ENCODE measurements around the gene GP1BA.

GP1BA gene

GRCh38 chr17:4938688-4939545 is 6.8 kb downstream of the GP1BA start:
- TF ChIP-seq CTCF (IDR thresholded peaks at IDR 0.05; ENCODE audit: low read depth, low read length) = no peak
- Histone ChIP-seq H3K4me3 (ENCODE audit: low read depth, low read length) (peak overlapping the region; percentile 86), H3K36me3 (no peaks in the 10 kb centered on the region; the same call in none of the 2 replicates), H3K27me3 (no peaks in the 10 kb centered on the region), H3K4me1 (no peaks in the 10 kb centered on the region), H3K9me3 (no peaks in the 10 kb centered on the region)
- DNase-seq = no peak

- H3K9me3 ChIP-seq = no peaks in the 10 kb centered on the region
- no peaks in the 10 kb centered on the region for H3K4me1 ChIP-seq
- peaks cover 3% of the 10 kb centered on the region for H3K36me3 ChIP-seq
- no peaks in the 10 kb centered on the region for H3K27me3 ChIP-seq
- no peak for DNase-seq
- no peak for TF ChIP-seq CTCF (IDR thresholded peaks at IDR 0.05; ENCODE audit: low read depth, low read length)
- H3K4me3 ChIP-seq (ENCODE audit: low read depth, low read length) = peak overlapping the region; percentile 86
Measured at GRCh38 chr17:4939546-4939795, 7.4 kb downstream of the GP1BA start.

DNA sequence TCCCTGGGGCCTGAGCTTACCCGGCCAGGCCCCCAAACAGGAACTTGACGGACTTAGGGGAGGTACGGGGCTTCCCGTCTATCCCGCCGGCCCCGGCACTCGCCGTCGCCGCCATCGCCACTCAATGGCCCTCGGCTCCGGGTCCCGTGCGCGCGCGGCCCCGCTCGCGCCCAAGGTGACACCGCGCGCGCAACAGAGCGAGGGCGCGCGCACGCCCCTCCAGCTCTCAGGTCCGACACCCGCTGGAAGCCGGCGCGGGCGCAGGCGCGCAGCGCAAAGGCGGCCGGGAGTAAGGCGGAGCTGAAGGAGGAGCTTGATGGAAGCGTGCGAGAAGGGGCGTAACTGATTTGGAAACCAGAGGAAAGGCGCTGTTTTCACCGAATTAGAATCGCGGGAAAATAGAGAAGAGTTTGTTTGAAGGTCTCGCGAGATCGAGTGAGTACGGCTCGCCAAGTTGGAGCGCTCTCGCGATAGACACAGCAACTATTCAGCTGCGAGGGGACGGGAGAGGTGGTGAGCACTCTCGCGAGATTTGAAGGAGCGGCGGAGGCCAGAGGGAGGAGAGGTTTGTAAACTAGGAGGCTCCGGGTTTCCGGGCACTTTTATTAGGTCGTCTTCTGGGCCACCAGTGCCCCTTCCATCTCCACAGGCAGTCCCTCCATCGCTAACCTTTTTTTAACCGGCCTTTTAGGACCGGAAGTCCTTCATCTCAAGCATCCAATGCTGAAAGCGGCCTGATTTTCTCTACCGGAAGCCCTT is 7.9 kb downstream of the GP1BA start, which contains the start of the genes RNF167 and SLC25A11:
TSS of gene RNF167 (plus strand) at position 473 of the 759 bp plus-strand sequence. CDS start 642 bp downstream, outside the sequence.
TSS of gene SLC25A11 (minus strand) at position 251 of the 759 bp plus-strand sequence. CDS start at position 115, 136 bp downstream.
- peak; percentile 90 for DNase-seq
- TF ChIP-seq CTCF (IDR thresholded peaks at IDR 0.05; ENCODE audit: low read depth, low read length) = no peak

DNA sequence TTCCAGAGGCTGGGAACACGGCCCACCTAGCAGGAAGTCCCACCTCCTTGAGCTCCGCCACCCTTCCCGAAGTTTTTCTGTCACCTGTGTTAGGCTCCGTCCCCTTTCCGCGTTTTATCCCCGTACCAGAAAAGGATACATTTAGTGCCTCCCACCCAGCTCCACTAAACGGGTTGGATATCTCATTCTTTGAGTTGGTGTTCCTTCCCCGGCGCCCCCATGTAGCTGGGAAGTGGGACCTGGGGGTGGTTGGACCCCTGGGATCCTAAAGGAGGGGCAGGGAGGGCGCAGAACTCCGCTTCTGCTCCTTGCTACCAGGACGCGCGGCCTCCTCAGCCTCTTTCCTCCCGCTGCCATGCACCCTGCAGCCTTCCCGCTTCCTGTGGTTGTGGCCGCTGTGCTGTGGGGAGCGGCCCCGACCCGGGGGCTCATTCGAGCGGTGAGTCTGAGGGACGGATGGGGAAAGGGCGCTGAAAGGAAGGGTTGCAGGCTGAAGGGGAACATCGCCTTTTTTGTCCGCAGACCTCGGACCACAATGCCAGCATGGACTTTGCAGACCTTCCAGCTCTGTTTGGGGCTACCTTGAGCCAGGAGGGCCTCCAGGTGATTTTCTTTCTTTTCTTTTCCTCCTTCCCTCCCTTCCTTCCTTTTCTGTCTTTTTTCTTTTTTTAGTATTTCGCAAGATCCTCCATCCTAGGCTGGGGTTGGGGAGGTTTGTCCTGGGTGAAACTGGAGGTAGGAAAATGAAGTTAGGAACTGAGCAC is 8.7 kb downstream of the GP1BA start:
- Histone ChIP-seq H3K9me3 (no peaks in the 10 kb centered on the region), H3K27me3 (no peaks in the 10 kb centered on the region), H3K4me3 (ENCODE audit: low read depth, low read length) (peak overlapping the region; percentile 86), H3K36me3 (peaks cover 14% of the 10 kb centered on the region), H3K4me1 (no peaks in the 10 kb centered on the region; the same call in 1 of the 2 replicates)
- no peak for TF ChIP-seq CTCF (IDR thresholded peaks at IDR 0.05; ENCODE audit: low read depth, low read length)
- peak; percentile 73 for DNase-seq

More for the DNA sequence above, 7.9 kb downstream of the GP1BA start, which contains the start of the genes RNF167 and SLC25A11:
- Histone ChIP-seq H3K9me3 (no peaks in the 10 kb centered on the region), H3K27me3 (no peaks in the 10 kb centered on the region), H3K4me1 (no peaks in the 10 kb centered on the region), H3K36me3 (peaks cover 8% of the 10 kb centered on the region), H3K4me3 (ENCODE audit: low read depth, low read length) (peak within 1 kb of the TSS; percentile 86)

- peak overlapping the region; percentile 86 for H3K4me3 ChIP-seq (ENCODE audit: low read depth, low read length)
- no peaks in the 10 kb centered on the region for H3K9me3 ChIP-seq
- TF ChIP-seq CTCF (IDR thresholded peaks at IDR 0.05; ENCODE audit: low read depth, low read length) = no peak
- no peak for DNase-seq
- no peaks in the 10 kb centered on the region for H3K27me3 ChIP-seq
- peaks cover 18% of the 10 kb centered on the region for H3K36me3 ChIP-seq
- no peaks in the 10 kb centered on the region; the same call in 1 of the 2 replicates for H3K4me1 ChIP-seq
Measured at GRCh38 chr17:4941319-4941610, 9.2 kb downstream of the GP1BA start.

Measured in BE2C (cell line).